H9 (cell line): Measurements from ENCODE around the gene EOMES. TPM values are rescaled to one million over a fixed set of nuclear protein-coding genes. Genes with fewer than 3 reads are reported as not detected.

ENCODE experiments used
- DNase-seq: peaks from one replicate; pipeline ENCODE4 v3.0.0-alpha.2; 2017
- H2AFZ ChIP-seq: one replicate; pipeline ENCODE4 v1.6.1; 2013; ENCODE audit warnings: mild to moderate bottlenecking, low read length, control low read depth, moderate library complexity
- H2AK5ac ChIP-seq: 2 replicates; pipeline ENCODE4 v1.6.1; 2013; ENCODE audit warnings: low read length, control low read depth, mixed read lengths; ENCODE audit not compliant: insufficient read length
- H2BK120ac ChIP-seq: one replicate; pipeline ENCODE4 v1.6.1; 2013; ENCODE audit warnings: low read depth, mild to moderate bottlenecking, low read length, control low read depth, inconsistent platforms; ENCODE audit not compliant: poor library complexity, severe bottlenecking
- H2BK12ac ChIP-seq: 2 replicates; pipeline ENCODE4 v1.6.1; 2013; ENCODE audit warnings: low read length, control low read depth, mixed read lengths, low read depth; ENCODE audit not compliant: insufficient read length
- H2BK15ac ChIP-seq: 2 replicates; pipeline ENCODE4 v1.6.1; 2013; ENCODE audit warnings: low read depth, low read length, control low read depth
- H2BK20ac ChIP-seq: one replicate; pipeline ENCODE4 v1.6.1; 2013; ENCODE audit warnings: low read depth, mild to moderate bottlenecking, low read length, control low read depth, inconsistent platforms; ENCODE audit not compliant: poor library complexity, severe bottlenecking
- H2BK5ac ChIP-seq: 2 replicates; pipeline ENCODE4 v1.6.1; 2013; ENCODE audit warnings: low read length, control low read depth, mixed read lengths; ENCODE audit not compliant: insufficient read length
- H3K14ac ChIP-seq: 2 replicates; pipeline ENCODE4 v1.6.1; 2013; ENCODE audit warnings: low read length, control low read depth; ENCODE audit not compliant: insufficient read depth
- H3K18ac ChIP-seq: 2 replicates; pipeline ENCODE4 v1.6.1; 2013; ENCODE audit warnings: low read depth, mild to moderate bottlenecking, mixed read lengths, low read length, control low read depth; ENCODE audit not compliant: insufficient read length
- H3K23ac ChIP-seq: 2 replicates; pipeline ENCODE4 v1.6.1; 2013; ENCODE audit warnings: low read length, control low read depth, mixed read lengths, low read depth; ENCODE audit not compliant: insufficient read length
- H3K23me2 ChIP-seq: 2 replicates; pipeline ENCODE4 v1.6.1; 2013; ENCODE audit warnings: low read depth, mild to moderate bottlenecking, mixed read lengths, low read length, control low read depth; ENCODE audit not compliant: insufficient read length, poor library complexity, severe bottlenecking
- H3K27ac ChIP-seq: 2 replicates; pipeline ENCODE4 v1.5.1; 2013; ENCODE audit warnings: low read length, control low read depth, mixed read lengths, low read depth; ENCODE audit not compliant: insufficient read length
- H3K27me3 ChIP-seq: 2 replicates; pipeline ENCODE4 v1.6.1; 2013; ENCODE audit warnings: low read length, control low read depth, inconsistent platforms; ENCODE audit not compliant: insufficient read depth
- H3K4ac ChIP-seq: 2 replicates; pipeline ENCODE4 v1.6.1; 2013; ENCODE audit warnings: low read depth, mild to moderate bottlenecking, control low read depth, inconsistent platforms, low read length, moderate library complexity
- H3K4me1 ChIP-seq: 2 replicates; pipeline ENCODE4 v1.6.1; 2013; ENCODE audit warnings: low read length, control low read depth, inconsistent platforms; ENCODE audit not compliant: insufficient read depth
- H3K4me2 ChIP-seq: 2 replicates; pipeline ENCODE4 v1.6.1; 2013; ENCODE audit warnings: low read length, control low read depth, mixed read lengths; ENCODE audit not compliant: insufficient read length, insufficient read depth
- H3K56ac ChIP-seq: 2 replicates; pipeline ENCODE4 v1.6.1; 2013; ENCODE audit warnings: low read depth, mild to moderate bottlenecking, mixed read lengths, low read length, control low read depth; ENCODE audit not compliant: insufficient read length
- H3K79me1 ChIP-seq: 2 replicates; pipeline ENCODE4 v1.6.1; 2013; ENCODE audit warnings: low read depth, mild to moderate bottlenecking, moderate library complexity, low read length, control low read depth, inconsistent platforms; ENCODE audit not compliant: insufficient read depth, poor library complexity, severe bottlenecking
- H3K79me2 ChIP-seq: 2 replicates; pipeline ENCODE4 v1.6.1; 2013; ENCODE audit warnings: low read length, control low read depth, inconsistent platforms; ENCODE audit not compliant: insufficient read depth
- H3K9ac ChIP-seq: 2 replicates; pipeline ENCODE4 v1.6.1; 2013; ENCODE audit warnings: low read length, control low read depth, mixed read lengths; ENCODE audit not compliant: insufficient read length; ENCODE audit errors: extremely low read depth
- H3K9me3 ChIP-seq: one replicate; pipeline ENCODE4 v1.6.1; 2013; ENCODE audit warnings: low read depth, low read length, inconsistent platforms; ENCODE audit not compliant: control insufficient read depth
- H3T11ph ChIP-seq: one replicate; pipeline ENCODE4 v1.6.1; 2013; ENCODE audit warnings: mild to moderate bottlenecking, low read length, control low read depth, inconsistent platforms
- H4K20me1 ChIP-seq: one replicate; pipeline ENCODE4 v1.6.1; 2013; ENCODE audit not compliant: control insufficient read depth, insufficient read length, insufficient read depth
- H4K5ac ChIP-seq: 2 replicates; pipeline ENCODE4 v1.6.1; 2013; ENCODE audit warnings: low read depth, mild to moderate bottlenecking, mixed read lengths, low read length, control low read depth; ENCODE audit not compliant: insufficient read length
- H4K8ac ChIP-seq: replicated peaks from 2 replicates; pipeline ENCODE4 v1.6.1; 2013; ENCODE audit warnings: low read length, control low read depth, mixed read lengths, low read depth; ENCODE audit not compliant: insufficient read length
- H4K91ac ChIP-seq: 2 replicates; pipeline ENCODE4 v1.6.1; 2013; ENCODE audit warnings: low read depth, mild to moderate bottlenecking, moderate library complexity, mixed read lengths, low read length, control low read depth; ENCODE audit not compliant: insufficient read length
- H3K27ac Mint-ChIP-seq, 3 experiments: 2 replicates in 2 of 3; 3 replicates in 1 of 3; pipeline ENCODE4 v1.8.0; 2020 to 2021; ENCODE audit warnings: mixed read lengths in 3 of 3, mild to moderate bottlenecking in 1 of 3, moderate library complexity in 1 of 3
- H3K27me3 Mint-ChIP-seq: 2 replicates; pipeline ENCODE4 v1.8.0; 2021; ENCODE audit warnings: low read depth, mild to moderate bottlenecking, moderate library complexity, mixed read lengths
- H3K36me3 Mint-ChIP-seq, 3 experiments: 2 replicates in 2 of 3; 3 replicates in 1 of 3; pipeline ENCODE4 v1.8.0; 2020 to 2021; ENCODE audit warnings: low read depth in 3 of 3, mixed read lengths in 3 of 3; ENCODE audit not compliant: insufficient read depth in 1 of 3
- H3K4me1 Mint-ChIP-seq, 2 experiments: 2 replicates each; pipeline ENCODE4 v1.8.0; 2020; ENCODE audit warnings: mixed read lengths in 2 of 2
- H3K4me3 Mint-ChIP-seq, 2 experiments: 2 replicates in 1 of 2; 3 replicates in 1 of 2; pipeline ENCODE4 v1.8.0; 2020 to 2021; ENCODE audit warnings: mild to moderate bottlenecking in 2 of 2, mixed read lengths in 2 of 2, moderate library complexity in 1 of 2
- H3K9me3 Mint-ChIP-seq, 2 experiments: 2 replicates in 1 of 2; 3 replicates in 1 of 2; pipeline ENCODE4 v1.8.0; 2020; ENCODE audit warnings: mild to moderate bottlenecking in 2 of 2, mixed read lengths in 2 of 2, moderate library complexity in 1 of 2
- CTCF ChIP-seq: fragments of 200-600 bp; sonication (generic); conservative IDR thresholded peaks from 3 replicates; pipeline ENCODE4 v1.8.0; 2021; ENCODE audit warnings: antibody characterized with exemption, mild to moderate bottlenecking
- WGBS: extraction: QIAGEN DNeasy Blood & Tissue Kit; methylation state at CpG from one replicate; pipeline ENCODE4 v1.1.7; 2013; ENCODE audit warnings: missing lambda C conversion rate, low lambda C conversion rate, mixed read lengths; ENCODE audit not compliant: insufficient read length; ENCODE audit errors: extremely low coverage; 5-methylcytosine and 5-hydroxymethylcytosine counted together
- total RNA-seq: library from RNA; stranded (reverse); gene quantifications from 2 replicates; pipeline ENCODE4 v1.2.1, GENCODE V29; 2021

EOMES gene
- total RNA-seq, 1 experiment from 2014 or later, result 1.7 TPM

DNA sequence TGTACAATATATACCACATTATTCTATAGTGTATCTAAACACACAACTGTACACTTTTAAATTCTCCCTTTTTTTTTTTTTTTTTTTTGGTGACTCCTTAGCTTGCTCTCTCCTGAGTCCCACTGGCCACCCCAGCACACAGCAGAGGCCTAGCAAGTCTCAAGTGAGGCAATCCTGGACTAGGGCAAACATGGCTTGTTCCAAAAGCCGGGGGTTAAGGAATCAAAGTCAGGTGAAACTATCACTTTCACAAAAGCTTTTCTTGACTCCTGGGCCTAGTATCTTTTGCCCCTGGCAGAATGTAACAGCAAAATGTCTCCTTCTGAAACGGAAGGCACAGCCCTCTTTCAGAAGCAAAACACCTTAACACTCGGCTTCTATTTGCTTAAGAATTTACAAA, 5.8 kb downstream of the EOMES start:
- WGBS, result no CpG with 5 or more reads among the region's 3 CpGs

More for the DNA sequence above, 5.8 kb downstream of the EOMES start:
- H4K91ac ChIP-seq, result no peak overlapping the region
- no peak overlapping the region for H4K5ac ChIP-seq
- no peak overlapping the region for H2AK5ac ChIP-seq
- H3K23ac ChIP-seq, result no peak overlapping the region
- H3K4me1 Mint-ChIP-seq, result peaks cover 61 to 81% of the 10 kb centered on the region in 2 experiments
- H3K4me3 Mint-ChIP-seq, result no peak overlapping the region
- no peak overlapping the region for H3K4me2 ChIP-seq
- H2BK20ac ChIP-seq, result no peak overlapping the region
- no peak overlapping the region for H2BK15ac ChIP-seq
- H3K27me3 Mint-ChIP-seq, result peaks cover 100% of the 10 kb centered on the region
- H3K9me3 ChIP-seq, result no peaks in the 10 kb centered on the region
- DNase-seq, result no peak
- no peaks in the 10 kb centered on the region; a peak in 1 of 7 replicates for H3K36me3 Mint-ChIP-seq
- no peak for TF ChIP-seq CTCF
- H2AFZ ChIP-seq, result no peak overlapping the region
- no peak overlapping the region for H2BK12ac ChIP-seq
- no peak overlapping the region for H3K4ac ChIP-seq
- H3K27ac ChIP-seq, result no peak overlapping the region
- H3T11ph ChIP-seq, result no peak overlapping the region
- H3K18ac ChIP-seq, result no peak overlapping the region
- H3K9me3 Mint-ChIP-seq, result peaks cover 0 to 5% of the 10 kb centered on the region in 2 experiments; a peak in 2 of 5 replicates
- peaks cover 90% of the 10 kb centered on the region for H3K27me3 ChIP-seq
- no peak overlapping the region for H4K8ac ChIP-seq
- H2BK5ac ChIP-seq, result no peak overlapping the region
- no peaks in the 10 kb centered on the region for H3K79me1 ChIP-seq
- H4K20me1 ChIP-seq, result no peaks in the 10 kb centered on the region
- H3K23me2 ChIP-seq, result peaks cover 19% of the 10 kb centered on the region
- no peaks in the 10 kb centered on the region for H3K79me2 ChIP-seq
- no peak overlapping the region for H3K27ac Mint-ChIP-seq
- H3K14ac ChIP-seq, result no peak overlapping the region
- no peak overlapping the region for H3K56ac ChIP-seq
- H3K9ac ChIP-seq, result no peak overlapping the region
- peaks cover 3% of the 10 kb centered on the region; the same call in 1 of the 2 replicates for H3K4me1 ChIP-seq
- no peak overlapping the region for H2BK120ac ChIP-seq
